GM12891 (cell line): ENCODE data around the gene GPR84.

Experiments
- DNase-seq: peaks from one replicate; pipeline ENCODE4 v3.0.0; 2011; ENCODE audit warnings: low spot score; ENCODE audit not compliant: insufficient read length
- FAIRE-seq: peaks from 2 replicates; lab custom pipeline; 2011; peaks lifted over from hg19 to GRCh38; lab: Jason Lieb, UNC
- PAX5 ChIP-seq: IDR thresholded peaks from 2 replicates; pipeline ENCODE4 v1.6.1; 2011; ENCODE audit warnings: low read length, moderate library complexity, mild to moderate bottlenecking; ENCODE audit not compliant: insufficient read depth, severe bottlenecking
- POLR2A ChIP-seq: IDR thresholded peaks from 2 replicates; pipeline ENCODE4 v1.6.1; 2011; ENCODE audit warnings: low read depth, low read length, control low read depth
- POLR2AphosphoS5 ChIP-seq: IDR thresholded peaks from 2 replicates; pipeline ENCODE4 v1.6.1; 2011; ENCODE audit warnings: low read depth, low read length, control low read depth
- POU2F2 ChIP-seq: IDR thresholded peaks from 2 replicates; pipeline ENCODE4 v1.6.1; 2011; ENCODE audit warnings: low read depth, mild to moderate bottlenecking, control low read depth, low read length, moderate library complexity
- SPI1 ChIP-seq: IDR thresholded peaks from 2 replicates; pipeline ENCODE4 v1.6.1; 2011; ENCODE audit warnings: low read depth, low read length, control low read depth
- TAF1 ChIP-seq: IDR thresholded peaks from 2 replicates; pipeline ENCODE4 v1.6.1; 2011; ENCODE audit warnings: low read depth, low read length, control low read depth

The GPR84 gene

GRCh38 chr12:54392485-54393206 lies 28.4 kb upstream of the GPR84 start:
- DNase-seq: no peak
- no peak for TF ChIP-seq SPI1
- no peak for TF ChIP-seq PAX5
- TF ChIP-seq POU2F2: no peak
- TF ChIP-seq POLR2A: no peak
- no peak for TF ChIP-seq POLR2AphosphoS5
- TF ChIP-seq TAF1: no peak
- FAIRE-seq: no peak

GRCh38 chr12:54390668-54391551 lies 26.6 kb upstream of the GPR84 start:
- DNase-seq: peak; percentile 88
- TF ChIP-seq POU2F2: no peak
- peak; percentile 14; the same call in 1 of the 2 replicates for TF ChIP-seq SPI1
- no peak for FAIRE-seq

GRCh38 chr12:54390176-54390667 lies 25.9 kb upstream of the GPR84 start:
- FAIRE-seq (no peak), DNase-seq (no peak)
- no peak for TF ChIP-seq POLR2A
- no peak for TF ChIP-seq SPI1
- no peak for TF ChIP-seq TAF1
- no peak for TF ChIP-seq PAX5
- TF ChIP-seq POU2F2: no peak
- no peak for TF ChIP-seq POLR2AphosphoS5

GRCh38 chr12:54389607-54390175 lies 25.4 kb upstream of the GPR84 start:
- DNase-seq: no peak
- TF ChIP-seq POU2F2 (no peak), PAX5 (no peak), POLR2AphosphoS5 (no peak), TAF1 (no peak), POLR2A (no peak), SPI1 (no peak)
- no peak for FAIRE-seq

- no peak for FAIRE-seq
Observed at GRCh38 chr12:54389134-54389508, 24.8 kb upstream of the GPR84 start.

GRCh38 chr12:54388237-54389133 lies 24.2 kb upstream of the GPR84 start:
- FAIRE-seq: no peak
- no peak for TF ChIP-seq PAX5
- no peak for TF ChIP-seq POLR2AphosphoS5
- no peak for TF ChIP-seq POU2F2
- no peak for TF ChIP-seq SPI1
- TF ChIP-seq POLR2A: no peak
- TF ChIP-seq TAF1: no peak
- no peak for DNase-seq

More at GRCh38 chr12:54389134-54389508, 24.8 kb upstream of the GPR84 start:
- TF ChIP-seq POLR2AphosphoS5 (no peak), PAX5 (no peak), POLR2A (no peak), POU2F2 (no peak), SPI1 (no peak), TAF1 (no peak)
- DNase-seq: no peak

- FAIRE-seq (no peak), DNase-seq (no peak)
- no peak for TF ChIP-seq TAF1
- no peak for TF ChIP-seq POU2F2
- TF ChIP-seq POLR2AphosphoS5: no peak
- TF ChIP-seq SPI1: no peak
- no peak for TF ChIP-seq PAX5
- no peak for TF ChIP-seq POLR2A
Observed at GRCh38 chr12:54387114-54387467, 22.8 kb upstream of the GPR84 start.

- TF ChIP-seq PAX5 (no peak), SPI1 (no peak), POLR2AphosphoS5 (no peak), POLR2A (no peak), TAF1 (no peak), POU2F2 (no peak)
- FAIRE-seq (no peak), DNase-seq (no peak)
Observed at GRCh38 chr12:54386403-54387113, 22.3 kb upstream of the GPR84 start.

GRCh38 chr12:54385251-54385914 lies 21.1 kb upstream of the GPR84 start:
- no peak for FAIRE-seq
- no peak for DNase-seq
- TF ChIP-seq SPI1: peak; percentile 89
- TF ChIP-seq PAX5: no peak
